Esophagus muscularis mucosa (tissue), 4 donors: ENCODE measurements around the gene SDE2. TPM values are rescaled to one million over a fixed set of nuclear protein-coding genes. Genes with fewer than 3 reads are reported as not detected.
"Not testable (repeated sequence)": the region's sequence is repeated elsewhere in the genome, so short reads cannot be mapped to it uniquely, and the experiment has no call there.

Source experiments
- DNase-seq: peaks from one replicate; pipeline ENCODE4 v3.0.0-alpha.2; 2017; ENCODE audit errors: extremely low spot score
- H3K27ac ChIP-seq, 4 donors: fragments of 200-600 bp; sonication (generic); replicated peaks in 1 of 4; 1 replicate in 3 of 4; 2 replicates in 1 of 4; pipeline ENCODE4 v1.5.1; 2016 to 2019; ENCODE audit warnings: mild to moderate bottlenecking in 1 of 4
- H3K27me3 ChIP-seq, 4 donors: fragments of 200-600 bp; sonication (generic); one replicate each; pipeline versions ENCODE4 v1.5.1 to v1.6.0; 2016 to 2019
- H3K36me3 ChIP-seq, 4 donors: fragments of 200-600 bp; sonication (generic); one replicate each; pipeline ENCODE4 v1.5.1; 2016 to 2019
- H3K4me1 ChIP-seq, 4 donors: fragments of 200-600 bp; sonication (generic); one replicate each; pipeline ENCODE4 v1.5.1; 2016 to 2019
- H3K4me3 ChIP-seq, 4 donors: fragments of 200-600 bp; sonication (generic); 1 replicate in 2 of 4; 2 replicates in 2 of 4; pipeline ENCODE4 v1.5.1; 2016 to 2019; ENCODE audit warnings: mild to moderate bottlenecking in 4 of 4, moderate library complexity in 1 of 4
- H3K9me3 ChIP-seq, 4 donors: fragments of 200-600 bp; sonication (generic); 1 replicate in 3 of 4; 2 replicates in 1 of 4; pipeline ENCODE4 v1.5.1; 2016 to 2019
- EP300 ChIP-seq: sonication (generic); formaldehyde crosslinking; IDR thresholded peaks from one replicate; pipeline ENCODE4 v1.6.1; 2017; ENCODE audit warnings: antibody characterized with exemption
- POLR2A ChIP-seq: fragments of 450-650 bp; IDR thresholded peaks from one replicate; pipeline ENCODE4 v1.6.1; 2017; ENCODE audit warnings: antibody characterized with exemption, moderate library complexity, mild to moderate bottlenecking, low read depth
- POLR2AphosphoS5 ChIP-seq, 2 donors: sonication (generic); formaldehyde crosslinking; IDR thresholded peaks; one replicate each; pipeline ENCODE4 v1.6.1; 2017; ENCODE audit warnings: antibody characterized with exemption in 2 of 2
- WGBS: methylation state at CpG from one replicate; pipeline ENCODE4 v1.1.5; 2018; 5-methylcytosine and 5-hydroxymethylcytosine counted together
- intact Hi-C: fragments of 100-400 bp; cut with DNase I; formaldehyde crosslinking; loops from one replicate; pipeline ENCODE4 v1.15.1; 2023
- total RNA-seq, 4 donors: library from RNA; depleted of rRNA; stranded (reverse); fragments of >200 nt; gene quantifications; one replicate each; pipeline versions ENCODE4 v1.1.0 to v1.2.1, GENCODE V29; 2016
- TF ChIP-seq, protein P1 (sequence below), 3 experiments: fragments of 200-600 bp in 2 of 3; fragments of 450-650 bp in 1 of 3; sonication (generic) in 2 of 3; IDR thresholded peaks; one replicate each; pipeline ENCODE4 v1.5.1; 2017 to 2019; ENCODE audit warnings: antibody characterized with exemption in 3 of 3, mild to moderate bottlenecking in 2 of 3, moderate library complexity in 1 of 3

The SDE2 gene
- total RNA-seq, 4 donors from 2014 or later: 15.0 to 22.5 (median 19.1) TPM

DNA sequence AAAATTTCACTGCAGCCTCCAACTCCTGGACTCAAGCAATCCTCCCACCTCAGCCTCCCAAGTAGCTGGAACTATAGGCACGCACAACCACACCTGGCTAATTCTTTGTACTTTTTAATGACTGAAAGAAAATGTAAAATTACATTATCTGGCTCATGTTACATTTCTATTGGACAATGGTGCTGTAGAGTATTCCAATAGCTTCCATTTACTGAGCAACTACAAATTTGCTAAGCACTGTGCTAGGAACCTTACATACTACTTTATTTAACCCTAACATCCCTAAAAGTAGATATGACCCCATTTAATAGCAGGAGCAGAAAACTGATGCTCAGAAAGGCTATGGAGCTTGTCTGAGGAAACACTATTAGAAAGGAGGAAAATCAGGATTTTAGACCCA is 19.7 kb downstream of the SDE2 start:
- Histone ChIP-seq H3K4me1 (peaks cover 0 to 5% (median 4%) of the 10 kb centered on the region in 4 donors), H3K27ac (no peak overlapping the region), H3K27me3 (no peaks in the 10 kb centered on the region), H3K36me3 (peaks cover 24 to 74% (median 63%) of the 10 kb centered on the region in 4 donors), H3K4me3 (no peak overlapping the region), H3K9me3 (no peaks in the 10 kb centered on the region)
- 100% methylated on average over 1 of the region's 1 CpG for WGBS
- no peak for TF ChIP-seq POLR2AphosphoS5 (IDR thresholded peaks at IDR 0.05)
- no peak for TF ChIP-seq POLR2A
- TF ChIP-seq EP300: no peak
- TF ChIP-seq, protein P1, sequence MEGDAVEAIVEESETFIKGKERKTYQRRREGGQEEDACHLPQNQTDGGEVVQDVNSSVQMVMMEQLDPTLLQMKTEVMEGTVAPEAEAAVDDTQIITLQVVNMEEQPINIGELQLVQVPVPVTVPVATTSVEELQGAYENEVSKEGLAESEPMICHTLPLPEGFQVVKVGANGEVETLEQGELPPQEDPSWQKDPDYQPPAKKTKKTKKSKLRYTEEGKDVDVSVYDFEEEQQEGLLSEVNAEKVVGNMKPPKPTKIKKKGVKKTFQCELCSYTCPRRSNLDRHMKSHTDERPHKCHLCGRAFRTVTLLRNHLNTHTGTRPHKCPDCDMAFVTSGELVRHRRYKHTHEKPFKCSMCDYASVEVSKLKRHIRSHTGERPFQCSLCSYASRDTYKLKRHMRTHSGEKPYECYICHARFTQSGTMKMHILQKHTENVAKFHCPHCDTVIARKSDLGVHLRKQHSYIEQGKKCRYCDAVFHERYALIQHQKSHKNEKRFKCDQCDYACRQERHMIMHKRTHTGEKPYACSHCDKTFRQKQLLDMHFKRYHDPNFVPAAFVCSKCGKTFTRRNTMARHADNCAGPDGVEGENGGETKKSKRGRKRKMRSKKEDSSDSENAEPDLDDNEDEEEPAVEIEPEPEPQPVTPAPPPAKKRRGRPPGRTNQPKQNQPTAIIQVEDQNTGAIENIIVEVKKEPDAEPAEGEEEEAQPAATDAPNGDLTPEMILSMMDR (IDR thresholded peaks at IDR 0.05): no peak
- intact Hi-C loops: loop anchor here (5.0 to 10.0 kb wide), 2 partner anchors 65 to 662 kb away; no protein-coding TSS in a partner anchor
- no peak for DNase-seq

DNA sequence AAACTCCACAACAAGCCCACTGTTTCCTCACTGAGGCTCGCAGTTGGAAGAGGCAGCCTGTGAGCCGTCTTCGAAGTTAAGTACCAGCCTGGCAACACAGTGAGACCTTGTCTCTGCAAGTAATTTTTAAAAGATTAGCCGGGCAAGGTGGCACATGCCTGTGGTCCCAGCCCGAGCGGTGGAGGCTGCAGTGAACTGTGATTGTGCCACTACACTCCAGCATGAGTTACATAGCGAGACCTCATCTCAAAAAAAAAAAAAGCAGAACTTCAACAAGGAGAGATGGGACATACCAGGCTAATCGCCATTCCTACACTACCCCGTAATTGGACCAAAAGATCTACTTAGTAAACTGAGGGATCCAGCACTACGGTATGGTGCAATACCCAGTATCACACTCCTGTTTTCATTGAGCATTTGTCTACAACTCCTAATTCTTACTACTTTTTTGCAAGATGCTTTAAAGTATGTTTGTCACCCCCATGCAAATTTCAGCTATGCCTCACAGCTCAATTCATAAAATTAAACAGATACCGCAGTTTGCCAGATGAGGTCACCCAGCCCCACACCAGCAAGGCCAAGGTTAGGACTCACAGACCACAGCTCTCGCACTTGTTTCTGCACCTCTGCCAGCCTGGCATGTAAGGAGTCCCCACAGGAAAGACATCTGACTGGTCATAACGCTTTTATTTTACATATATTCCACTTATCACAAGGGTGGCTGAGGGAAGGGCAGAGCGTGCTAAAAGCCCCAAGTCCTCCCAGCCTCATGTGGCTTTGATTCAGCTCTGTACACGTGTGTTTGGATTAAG is 21.0 kb downstream of the SDE2 start:
- no peak overlapping the region for H3K4me3 ChIP-seq
- no peaks in the 10 kb centered on the region for H3K27me3 ChIP-seq
- WGBS: 77% methylated on average over 12 of the region's 15 CpGs
- TF ChIP-seq POLR2AphosphoS5 (IDR thresholded peaks at IDR 0.05) (no peak), EP300 (no peak), POLR2A (no peak)
- TF ChIP-seq, protein P1 (IDR thresholded peaks at IDR 0.05): no peak
- H3K4me1 ChIP-seq: peaks cover 0 to 5% (median 4%) of the 10 kb centered on the region in 4 donors
- no peak for DNase-seq
- no peak overlapping the region for H3K27ac ChIP-seq
- peaks cover 14 to 61% (median 50%) of the 10 kb centered on the region in 4 donors for H3K36me3 ChIP-seq
- intact Hi-C loops: loop anchor here (5.0 to 10.0 kb wide), 2 partner anchors 63 to 661 kb away; no protein-coding TSS in a partner anchor
- H3K9me3 ChIP-seq: no peaks in the 10 kb centered on the region

DNA sequence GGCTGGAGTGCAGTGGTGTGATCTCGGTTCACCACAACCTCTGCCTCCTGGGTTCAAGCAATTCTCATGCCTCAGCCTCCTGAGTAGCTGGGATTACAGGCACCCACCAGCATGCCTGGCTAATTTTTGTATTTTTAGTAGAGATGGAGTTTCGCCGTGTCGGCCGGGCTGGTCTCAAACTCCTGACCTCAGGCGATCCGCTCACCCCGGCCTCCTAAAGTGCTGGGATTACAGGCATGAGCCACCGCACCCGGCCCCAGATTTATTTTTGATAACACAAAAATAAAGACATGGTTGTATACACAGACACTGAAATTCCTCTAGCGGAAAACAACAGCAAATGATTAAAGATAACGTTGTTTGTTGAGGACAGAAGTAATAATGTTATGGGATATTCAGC is 24.0 kb downstream of the SDE2 start:
- intact Hi-C loops: loop anchor here (2.0 to 10.0 kb wide), 3 partner anchors 60 to 658 kb away; no protein-coding TSS in a partner anchor
- DNase-seq, H3K4me3 ChIP-seq, H3K9me3 ChIP-seq, H3K27me3 ChIP-seq, H3K27ac ChIP-seq, H3K4me1 ChIP-seq: not testable (repeated sequence)
- WGBS: 95% methylated on average over 12 of the region's 12 CpGs
- H3K36me3 ChIP-seq: peaks cover 4 to 31% (median 22%) of the 10 kb centered on the region in 4 donors

DNA sequence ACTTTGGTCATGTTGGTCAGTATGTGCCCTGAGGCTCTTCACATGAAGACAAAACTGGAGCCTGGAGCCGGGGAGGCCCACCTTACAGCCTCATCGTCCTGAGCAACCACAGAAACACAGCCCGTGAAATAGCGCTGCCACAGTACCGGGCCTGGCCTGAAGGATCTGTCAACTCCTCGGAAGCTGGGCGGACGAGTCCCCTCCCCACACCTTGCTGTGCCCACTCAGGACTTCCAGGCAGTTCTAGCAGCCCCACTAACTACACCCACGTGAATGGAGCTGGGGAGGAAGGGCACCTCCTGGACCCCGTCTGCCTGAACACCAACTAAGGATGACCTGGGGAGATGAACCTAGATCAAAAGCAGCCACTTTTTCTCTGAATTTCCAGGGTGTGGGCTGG is 24.7 kb downstream of the SDE2 start:
- Histone ChIP-seq H3K27ac (no peak overlapping the region), H3K9me3 (no peaks in the 10 kb centered on the region), H3K27me3 (no peaks in the 10 kb centered on the region), H3K4me3 (no peak overlapping the region), H3K4me1 (peaks cover 0 to 5% (median 4%) of the 10 kb centered on the region in 4 donors), H3K36me3 (peaks cover 4 to 24% (median 15%) of the 10 kb centered on the region in 4 donors)
- TF ChIP-seq EP300 (no peak), POLR2A (no peak), POLR2AphosphoS5 (IDR thresholded peaks at IDR 0.05) (no peak)
- TF ChIP-seq, protein P1 (IDR thresholded peaks at IDR 0.05): no peak
- 84% methylated on average over 5 of the region's 10 CpGs for WGBS
- intact Hi-C loops: loop anchor here (2.0 to 10.0 kb wide), 2 partner anchors 60 to 500 kb away; no protein-coding TSS in a partner anchor
- no peak for DNase-seq

DNA sequence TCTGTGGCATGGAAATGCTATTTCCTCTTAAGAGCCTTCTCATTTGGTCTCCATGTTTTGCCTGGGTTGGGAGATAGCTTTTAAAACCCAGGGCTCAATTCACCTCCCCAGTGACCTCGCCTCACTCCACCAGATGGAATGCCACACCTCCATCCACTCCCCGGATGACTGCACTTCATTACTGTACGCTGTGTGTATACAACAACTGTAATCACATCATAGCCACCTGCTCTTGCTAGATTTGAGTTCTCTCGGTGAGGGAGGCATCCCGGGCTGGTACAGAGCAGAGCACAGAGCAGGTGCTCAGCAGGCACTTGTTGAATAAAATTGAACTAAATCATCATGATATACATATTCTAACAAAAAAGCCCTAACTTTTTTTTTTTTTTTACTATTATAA is 26.0 kb downstream of the SDE2 start:
- WGBS: 69% methylated on average over 5 of the region's 5 CpGs
- TF ChIP-seq, protein P1 (IDR thresholded peaks at IDR 0.05): no peak
- TF ChIP-seq POLR2A (no peak), EP300 (no peak), POLR2AphosphoS5 (IDR thresholded peaks at IDR 0.05) (no peak)
- intact Hi-C loops: loop anchor here (10.0 kb wide), 1 partner anchor 58 kb away; no protein-coding TSS in a partner anchor

More for the DNA sequence above, 26.0 kb downstream of the SDE2 start:
- Histone ChIP-seq H3K36me3 (peaks cover 4 to 14% (median 8%) of the 10 kb centered on the region in 4 donors), H3K4me3 (no peak overlapping the region), H3K9me3 (no peaks in the 10 kb centered on the region), H3K27ac (no peak overlapping the region), H3K4me1 (peaks cover 0 to 5% (median 4%) of the 10 kb centered on the region in 4 donors), H3K27me3 (no peaks in the 10 kb centered on the region)
- no peak for DNase-seq
